ENCODE results near the gene PPP1R14B.
"Not testable (repeated sequence)": the region's sequence is repeated elsewhere in the genome, so short reads cannot be mapped to it uniquely, and the experiment has no call there.

The PPP1R14B gene

GRCh38 chr11:64260147-64260708 is 13.5 kb upstream of the PPP1R14B start:
- DNase-seq, result no peak

- DNase-seq, result no peak
Observed at GRCh38 chr11:64259533-64260067, 12.9 kb upstream of the PPP1R14B start.

- no peak for DNase-seq
Observed at GRCh38 chr11:64258946-64259532, 12.3 kb upstream of the PPP1R14B start.

- DNase-seq, result no peak
Observed at GRCh38 chr11:64258356-64258755, 11.6 kb upstream of the PPP1R14B start.

GRCh38 chr11:64256300-64256699 is 9.6 kb upstream of the PPP1R14B start:
- no peak for DNase-seq

- DNase-seq, result no peak
Observed at GRCh38 chr11:64255135-64256128, 8.7 kb upstream of the PPP1R14B start.

GRCh38 chr11:64254326-64254725 is 7.6 kb upstream of the PPP1R14B start:
- DNase-seq, result no peak

GRCh38 chr11:64253481-64253880 is 6.7 kb upstream of the PPP1R14B start:
- DNase-seq, result no peak

GRCh38 chr11:64253043-64253442 is 6.3 kb upstream of the PPP1R14B start:
- no peak for DNase-seq

- DNase-seq, result no peak
Observed at GRCh38 chr11:64252003-64252872, 5.5 kb upstream of the PPP1R14B start.

- no peak for DNase-seq
Observed at GRCh38 chr11:64251753-64252002, 4.9 kb upstream of the PPP1R14B start.

GRCh38 chr11:64251016-64251752 is 4.4 kb upstream of the PPP1R14B start, which contains the start of gene PLCB3:
PLCB3 (plus strand) TSS chr11:64251530; CDS start chr11:64251650, 120 bp downstream.
- peak; percentile 57 for DNase-seq

- no peak for DNase-seq
Observed at GRCh38 chr11:64250415-64251015, 3.8 kb upstream of the PPP1R14B start.

GRCh38 chr11:64249563-64250414 is 3.0 kb upstream of the PPP1R14B start:
- no peak for DNase-seq

- no peak for DNase-seq
Observed at GRCh38 chr11:64249038-64249437, 2.3 kb upstream of the PPP1R14B start.

GRCh38 chr11:64248578-64248977 is 1.8 kb upstream of the PPP1R14B start:
- DNase-seq, result no peak

- DNase-seq, result no peak
Observed at GRCh38 chr11:64247729-64248531, 1.2 kb upstream of the PPP1R14B start.

- DNase-seq, result not testable (repeated sequence)
Observed at GRCh38 chr11:64246621-64246870, 197 bp downstream of the PPP1R14B start.

GRCh38 chr11:64245797-64246620 is 734 bp downstream of the PPP1R14B start:
- peak; percentile 81 for DNase-seq

All from CD4-positive, alpha-beta T cell treated with Interleukin-15 for 1 hour (primary cell).